GF-D8 (cell line): Measurements from ENCODE around the gene CFAP300.
A peak's percentile ranks its signal among the peaks of the same experiment; 100 is the strongest.

Experiments used
- DNase-seq: peaks from one replicate; lab custom pipeline; 2025; lab: John Stamatoyannopoulos, UW

CFAP300 gene

DNA sequence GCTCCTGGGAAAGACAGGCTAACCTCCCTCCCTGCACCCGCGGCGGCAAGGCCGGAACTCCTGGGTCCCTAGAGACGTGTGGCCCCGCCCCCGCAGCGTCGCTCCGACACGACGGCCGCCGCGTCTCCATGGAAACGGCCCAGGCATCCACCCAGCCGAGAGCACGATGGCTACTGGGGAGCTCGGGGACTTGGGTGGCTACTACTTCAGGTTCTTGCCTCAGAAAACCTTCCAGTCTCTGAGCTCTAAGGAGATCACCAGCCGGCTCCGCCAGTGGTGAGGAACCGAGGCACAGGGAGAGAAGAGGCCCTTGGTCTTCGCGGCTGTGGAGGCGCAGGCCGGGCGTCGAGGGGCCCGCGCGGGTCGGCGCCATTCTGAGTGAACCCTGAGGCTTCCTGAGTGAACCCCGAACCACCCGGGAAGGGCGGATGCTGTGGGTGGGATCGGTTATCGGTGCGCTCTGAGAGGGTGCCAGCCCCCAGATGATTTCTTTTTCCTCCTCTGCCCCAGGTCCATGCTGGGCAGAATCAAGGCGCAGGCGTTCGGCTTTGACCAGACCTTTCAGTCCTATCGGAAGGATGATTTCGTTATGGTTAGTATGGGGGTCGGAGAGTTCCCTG lies at the start of gene CFAP300:
Gene CFAP300, plus strand, starts transcription at position 133 of the 620 bp plus-strand sequence. Its CDS starts 34 bp downstream, at position 167.
- no peak for DNase-seq

DNA sequence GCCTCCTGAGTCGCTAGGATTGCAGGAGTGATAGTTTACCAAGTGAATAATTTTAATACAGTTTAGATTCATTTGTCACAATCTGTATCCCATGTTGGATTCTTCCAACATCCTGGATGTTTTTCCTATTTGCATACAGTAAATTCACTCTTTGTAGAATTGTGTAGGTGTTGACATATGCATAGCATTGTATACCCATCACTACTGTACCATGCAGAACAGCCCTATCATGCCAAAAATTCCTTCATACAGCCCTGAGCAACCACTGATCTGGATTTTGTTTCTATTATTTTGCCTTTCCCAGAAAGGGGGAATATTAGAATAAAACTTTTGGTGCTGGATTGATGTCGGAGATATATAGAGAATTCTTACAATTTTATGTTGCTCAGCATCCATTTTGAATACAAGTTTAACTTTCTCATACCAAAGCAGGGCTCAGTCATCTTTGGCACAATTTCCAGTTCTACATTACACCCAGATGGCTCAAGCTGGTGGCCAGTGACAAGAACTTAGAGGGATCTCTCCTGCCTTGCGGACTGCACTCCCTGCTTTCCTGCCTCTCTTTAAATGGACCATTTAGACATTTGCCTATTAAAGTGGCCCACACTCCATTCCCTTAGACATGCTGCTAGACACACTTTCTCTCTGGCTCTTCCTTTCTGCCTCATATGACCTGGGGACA lies 45.4 kb upstream of the CFAP300 start:
- no peak for DNase-seq

DNA sequence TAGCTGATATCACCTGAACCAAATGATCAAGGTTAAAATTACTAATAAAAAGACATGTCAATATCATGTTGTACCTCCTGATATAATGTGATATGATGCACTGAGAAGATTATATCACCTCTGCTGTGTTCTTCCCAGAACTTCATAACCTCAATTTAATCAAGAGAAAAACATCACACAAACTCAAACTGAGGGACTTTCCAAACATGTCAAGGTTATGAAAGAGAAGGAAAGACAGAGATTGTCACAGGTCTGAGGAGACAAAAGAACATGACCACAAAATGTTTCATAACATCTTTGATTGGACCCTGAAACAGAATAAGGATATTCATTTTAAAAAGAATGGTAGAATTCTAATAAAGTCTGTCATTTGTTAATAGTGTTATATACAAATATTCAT lies 43.0 kb upstream of the CFAP300 start:
- DNase-seq, result no peak

DNA sequence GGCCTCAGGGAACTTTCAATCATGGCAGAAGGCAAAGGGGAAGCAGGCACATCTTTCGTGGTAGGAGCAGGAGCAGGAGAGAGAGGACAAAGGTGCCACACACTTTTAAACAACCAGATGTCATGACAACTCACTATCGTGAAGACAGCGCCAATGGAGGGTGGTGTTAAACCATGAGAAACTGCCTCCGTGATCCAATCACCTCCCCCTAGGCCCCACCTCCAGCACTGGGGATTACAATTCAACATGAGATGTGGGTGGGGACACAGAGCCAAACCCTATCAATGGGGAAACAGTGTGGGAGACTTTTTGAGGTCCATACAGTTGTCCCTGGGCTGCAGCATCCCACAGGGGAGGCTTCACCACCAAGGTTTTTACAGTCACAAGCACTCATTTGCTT lies 41.9 kb upstream of the CFAP300 start:
- no peak for DNase-seq

DNA sequence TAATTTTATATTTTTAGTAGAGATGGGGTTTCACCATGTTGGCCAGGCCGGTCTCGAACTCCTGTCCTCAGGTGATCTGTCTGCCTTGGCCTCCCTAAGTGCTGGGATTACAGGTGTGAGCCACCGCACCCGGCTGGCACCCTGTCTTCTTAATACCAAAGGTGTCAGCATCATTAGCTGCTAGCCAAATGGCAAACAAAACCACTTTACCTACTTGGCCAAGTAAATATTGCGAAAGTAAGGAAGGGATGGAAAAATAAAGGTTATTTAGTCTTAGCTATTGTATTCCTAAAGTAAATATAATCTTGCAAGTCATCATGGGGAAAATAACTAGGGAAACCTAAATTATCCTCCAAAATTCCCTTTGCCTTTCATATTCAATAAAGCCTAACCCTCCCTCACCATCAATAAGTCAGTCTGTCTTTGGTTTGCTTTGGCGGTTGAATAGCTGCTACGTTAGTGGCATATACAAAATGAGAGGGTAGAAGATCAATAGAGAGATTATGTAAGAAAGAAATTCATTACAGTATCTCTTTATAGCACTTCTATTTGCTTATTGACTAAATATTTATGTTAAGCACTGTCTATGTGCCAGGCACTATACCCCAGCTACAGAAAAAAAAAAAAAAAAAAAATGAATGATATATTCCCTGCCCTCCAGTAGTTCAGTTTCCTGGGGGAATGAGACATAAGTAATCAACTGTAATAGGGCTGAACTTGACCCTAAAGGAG lies 40.2 kb upstream of the CFAP300 start:
- DNase-seq, result no peak

DNA sequence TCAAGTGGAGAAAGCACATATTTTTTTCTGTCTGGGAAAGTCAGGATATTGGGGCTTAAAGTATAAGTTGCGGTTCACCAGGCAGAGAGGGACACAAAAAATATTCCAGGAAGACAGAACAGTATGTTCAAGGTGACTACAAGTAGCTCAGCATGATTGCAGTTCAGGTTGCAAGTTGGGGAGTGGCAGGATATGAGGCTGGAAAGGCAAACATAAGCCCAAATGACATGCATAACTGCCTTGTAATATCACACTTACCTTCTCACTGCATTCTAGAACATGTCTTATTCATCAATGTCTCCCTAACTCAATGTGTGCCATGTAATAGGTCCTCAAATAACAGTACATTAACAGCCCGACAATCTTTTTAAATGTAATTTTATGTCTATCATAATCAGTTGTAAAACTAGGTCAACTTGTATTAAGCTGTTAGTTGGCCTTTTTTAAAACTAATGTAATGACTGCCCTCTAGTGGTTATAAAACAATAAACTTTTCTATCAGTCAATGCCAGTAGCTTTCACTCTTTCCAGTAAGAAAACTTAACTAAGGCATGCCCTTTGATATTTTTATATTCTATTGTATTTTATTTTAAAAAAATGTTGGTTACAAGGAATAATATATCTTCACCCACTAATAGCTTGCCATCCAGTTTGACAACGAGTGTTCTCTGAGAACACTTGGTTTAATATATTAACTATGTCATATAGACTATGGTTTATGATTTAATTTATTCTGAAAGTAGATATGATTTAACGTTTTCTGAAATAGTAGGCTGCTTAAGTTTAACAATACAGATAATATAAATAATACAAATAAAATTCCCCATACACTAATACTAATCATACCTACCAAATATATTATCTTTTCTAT lies 39.4 kb upstream of the CFAP300 start:
- DNase-seq, result peak; percentile 53

DNA sequence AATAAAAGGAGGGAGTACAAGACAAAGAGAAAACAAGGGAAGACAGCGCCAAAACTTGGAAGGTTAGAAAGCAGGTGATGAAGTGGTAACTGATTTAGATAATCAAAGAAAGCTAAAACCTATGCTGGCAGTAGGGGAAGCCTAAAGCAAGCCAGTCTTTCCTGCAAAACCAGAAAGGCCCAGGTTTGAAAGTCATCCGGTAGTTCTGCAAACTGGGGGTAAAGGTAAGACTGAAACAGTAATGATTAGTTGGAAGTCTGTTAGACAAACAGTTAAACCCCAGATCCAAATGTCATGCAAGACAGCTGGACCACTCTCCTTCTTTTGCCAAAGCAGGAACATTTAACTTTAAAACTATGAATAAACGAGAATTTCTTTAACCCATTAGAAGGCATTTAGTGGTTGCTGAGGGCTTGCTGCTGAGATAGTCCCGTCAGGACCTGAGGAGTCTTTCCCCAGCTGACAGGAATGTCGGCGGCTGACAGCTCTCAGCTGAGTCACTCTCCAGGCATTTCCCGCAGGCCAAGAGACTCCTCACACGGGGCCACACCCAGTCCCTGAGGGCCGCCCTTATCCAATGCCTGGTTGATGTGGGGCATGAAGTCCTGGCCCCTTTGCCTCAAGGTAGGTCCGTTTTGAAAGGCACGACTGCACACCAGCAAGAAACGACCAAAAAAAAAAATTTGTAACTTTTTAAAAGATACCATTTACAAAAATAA lies 36.3 kb upstream of the CFAP300 start:
- DNase-seq, result no peak

DNA sequence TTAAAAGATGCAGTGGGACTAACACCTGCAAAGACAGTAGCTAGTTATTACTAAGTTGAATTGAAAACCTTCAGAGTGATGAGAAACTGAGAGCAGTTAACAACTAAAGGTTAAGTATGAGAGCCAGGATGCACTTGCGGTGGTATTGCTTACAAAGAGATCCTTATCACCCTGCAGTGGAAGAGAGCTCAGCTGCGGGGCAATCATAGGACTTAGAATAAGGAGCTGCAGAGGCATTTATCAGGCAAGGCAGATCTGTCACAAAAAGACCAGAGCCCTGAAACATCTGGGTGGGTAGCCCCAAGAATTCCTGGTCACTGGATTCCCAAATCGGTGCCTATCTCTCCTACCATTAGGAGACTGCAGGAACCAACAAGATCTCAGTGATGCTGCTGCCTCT lies 34.3 kb upstream of the CFAP300 start:
- DNase-seq, result no peak

DNA sequence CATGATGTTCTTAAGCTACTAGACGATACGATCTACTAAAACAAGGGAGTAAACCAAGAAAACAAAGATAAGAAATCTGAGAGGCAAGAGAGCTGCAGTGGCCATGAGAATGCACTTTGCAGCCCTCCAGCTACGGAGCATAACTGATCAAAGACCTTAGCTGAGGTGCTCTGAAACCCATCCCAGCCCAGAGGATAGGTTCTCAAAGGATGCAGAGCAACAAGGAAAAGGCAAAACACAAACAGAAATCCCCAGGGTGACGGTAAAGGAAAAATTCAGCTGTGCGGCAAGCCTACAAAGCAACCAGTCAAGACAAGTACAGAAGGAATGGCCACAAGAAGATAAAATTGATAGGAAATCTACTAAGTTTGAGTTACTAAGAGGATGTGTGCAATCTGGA lies 32.5 kb upstream of the CFAP300 start:
- DNase-seq, result no peak

DNA sequence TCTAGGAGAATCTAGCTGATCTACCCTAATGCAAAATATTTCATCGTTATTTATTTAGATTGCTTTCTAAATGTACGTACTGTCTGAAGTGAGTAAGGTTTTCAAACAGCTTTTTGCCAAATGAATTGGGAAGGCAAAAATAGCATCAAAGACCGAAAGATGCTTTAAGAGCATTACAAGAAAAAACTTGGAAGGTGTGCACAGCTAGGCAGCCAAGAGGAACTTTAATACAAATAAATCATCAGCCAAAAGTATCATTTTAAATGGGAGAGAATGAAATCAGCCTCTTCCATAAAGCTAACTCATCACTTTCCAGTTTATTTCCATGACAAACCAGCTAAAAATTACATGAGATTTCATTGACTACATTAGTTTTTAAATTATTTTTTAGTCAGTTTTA lies 30.2 kb upstream of the CFAP300 start:
- DNase-seq, result no peak

DNA sequence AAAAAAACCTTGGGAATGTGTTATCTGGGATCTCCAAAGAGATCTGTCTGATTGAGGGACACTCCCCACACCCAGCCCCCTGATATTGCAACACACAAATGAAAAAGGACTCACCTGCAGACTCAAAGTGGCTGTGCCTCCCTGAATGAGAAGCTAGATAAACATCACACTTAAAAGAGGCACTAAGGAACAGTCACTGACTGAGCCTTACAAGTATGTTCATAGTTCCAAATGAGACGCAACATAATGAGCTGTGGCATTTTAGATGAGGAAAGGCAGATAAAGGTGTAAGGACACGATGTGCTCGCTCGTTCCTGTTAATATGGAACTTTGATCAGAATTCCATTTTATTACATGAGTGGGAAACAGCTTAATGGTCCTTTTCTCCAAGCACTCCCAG lies 21.0 kb upstream of the CFAP300 start:
- DNase-seq, result no peak

DNA sequence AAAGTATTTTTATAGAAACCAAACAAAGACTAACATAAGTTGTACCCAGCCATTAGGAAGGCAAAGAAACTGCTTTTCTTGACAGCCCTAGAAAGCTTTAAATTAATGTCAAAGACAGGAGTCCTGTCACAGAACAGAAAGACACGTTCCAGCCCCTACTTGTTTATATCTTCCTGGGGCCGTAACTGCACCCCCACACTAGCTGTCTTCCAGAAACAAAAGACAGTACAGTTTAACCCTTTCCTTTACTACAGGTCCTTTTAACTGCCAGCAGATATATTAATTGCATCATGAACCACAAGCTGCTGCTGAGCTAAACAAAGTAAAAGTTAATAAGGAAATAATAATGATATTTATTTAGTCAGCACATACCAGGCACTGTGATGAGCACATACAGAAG lies 20.3 kb upstream of the CFAP300 start:
- no peak for DNase-seq

DNA sequence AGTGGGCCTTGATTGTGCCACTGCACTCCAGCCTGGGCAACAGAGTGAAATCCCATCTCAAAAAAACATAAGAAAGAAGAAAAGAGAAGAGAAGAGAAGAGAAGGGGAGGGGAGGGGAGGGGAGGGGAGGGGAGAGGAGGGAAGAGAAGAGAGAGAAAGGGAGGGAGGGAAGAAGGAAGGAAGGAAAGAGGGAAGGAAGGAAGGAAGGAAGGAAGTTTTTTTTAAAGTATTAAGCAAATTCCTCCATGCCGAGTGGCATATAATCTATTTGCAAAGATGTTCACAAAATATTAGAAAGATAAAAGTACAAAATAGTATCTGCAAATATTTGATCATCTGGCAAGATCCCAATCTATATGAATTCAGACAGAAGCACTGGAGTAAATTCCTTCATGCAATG lies 10.5 kb upstream of the CFAP300 start:
- DNase-seq, result no peak

DNA sequence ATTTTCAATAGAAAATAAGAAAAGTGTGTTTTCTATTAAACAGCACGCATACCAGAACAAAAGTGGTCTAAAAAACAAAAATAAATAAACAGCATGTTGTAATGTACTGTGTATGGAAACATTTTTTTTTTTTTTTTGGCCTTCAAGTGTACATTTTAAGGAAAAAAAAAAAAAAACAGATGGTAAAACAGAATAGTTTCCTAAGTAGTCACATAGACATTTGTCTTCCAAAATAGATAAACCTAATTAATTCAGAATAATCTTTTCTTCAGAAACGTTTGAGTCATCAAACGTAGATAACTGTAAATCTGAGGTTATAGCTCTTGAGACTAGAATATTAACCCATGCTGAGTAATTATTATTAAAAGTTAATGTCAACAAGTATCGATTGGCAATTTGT lies 396 bp upstream of the CFAP300 start:
- no peak for DNase-seq

DNA sequence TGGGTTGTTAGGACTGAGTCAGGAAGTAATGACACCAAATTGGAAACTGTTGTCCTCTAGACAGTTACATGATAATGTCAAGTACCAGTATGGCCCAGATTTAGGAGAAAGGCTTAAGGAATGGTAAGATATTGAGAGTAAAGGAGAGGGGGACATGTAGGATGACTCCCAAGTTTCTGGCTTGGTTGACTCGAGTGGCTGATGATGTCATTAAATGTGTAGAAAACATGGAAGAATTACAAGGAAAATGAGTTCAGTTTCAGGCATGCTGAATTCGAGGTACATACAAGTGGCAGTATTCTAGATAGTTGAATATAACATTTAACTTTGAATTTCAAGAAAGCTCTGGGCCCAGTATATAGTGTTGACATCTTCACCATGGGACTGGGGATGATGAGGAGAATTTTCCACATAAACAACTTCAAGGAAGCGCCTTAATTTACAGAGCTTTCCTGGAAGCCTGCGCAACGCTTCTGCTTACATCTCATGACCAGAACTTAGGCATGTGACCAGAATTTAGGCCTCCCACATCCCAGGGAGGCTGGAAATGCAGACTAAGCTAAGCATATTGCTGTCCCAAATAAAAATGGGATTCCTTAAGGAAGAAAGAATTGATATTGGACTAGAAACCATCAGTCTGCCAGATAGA lies 3.8 kb downstream of the CFAP300 start:
- no peak for DNase-seq

DNA sequence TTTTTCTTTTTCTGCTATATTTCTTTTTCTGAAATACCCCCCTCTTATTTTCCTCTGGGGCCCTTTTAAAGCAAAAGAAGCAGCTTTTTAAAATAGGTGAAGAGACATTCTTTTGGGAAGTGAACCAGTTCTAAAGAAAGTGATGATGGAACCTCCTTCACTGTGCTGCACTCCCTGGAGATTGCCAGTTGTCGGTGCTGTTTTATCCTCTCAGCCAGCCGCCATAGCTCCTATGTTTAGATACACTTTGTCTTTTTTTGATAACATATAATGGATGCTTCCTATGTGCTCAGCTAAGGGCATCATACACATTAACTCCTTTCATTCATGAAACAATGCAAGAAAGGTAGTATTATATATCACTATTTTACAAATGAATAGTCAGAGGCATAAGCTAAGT lies 14.0 kb downstream of the CFAP300 start:
- DNase-seq, result no peak

DNA sequence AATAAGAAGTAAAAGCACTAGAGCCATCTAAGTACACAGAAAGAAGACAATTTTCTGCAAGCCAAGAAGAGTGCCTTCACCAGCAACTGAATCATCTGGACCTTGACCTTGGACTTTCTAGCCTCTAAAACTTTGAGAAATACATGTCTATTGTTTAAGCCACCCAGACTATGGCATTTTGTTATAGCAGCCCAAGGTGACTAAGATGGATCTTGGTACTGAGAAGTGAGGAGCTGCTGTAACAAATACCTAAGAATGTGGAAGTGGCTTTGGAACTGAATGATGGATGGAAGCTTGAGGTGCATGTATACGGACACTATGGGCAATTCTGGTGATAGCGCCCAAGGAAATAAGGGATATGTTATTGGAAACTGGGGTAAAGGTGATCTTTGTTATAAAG lies 14.9 kb downstream of the CFAP300 start:
- no peak for DNase-seq

DNA sequence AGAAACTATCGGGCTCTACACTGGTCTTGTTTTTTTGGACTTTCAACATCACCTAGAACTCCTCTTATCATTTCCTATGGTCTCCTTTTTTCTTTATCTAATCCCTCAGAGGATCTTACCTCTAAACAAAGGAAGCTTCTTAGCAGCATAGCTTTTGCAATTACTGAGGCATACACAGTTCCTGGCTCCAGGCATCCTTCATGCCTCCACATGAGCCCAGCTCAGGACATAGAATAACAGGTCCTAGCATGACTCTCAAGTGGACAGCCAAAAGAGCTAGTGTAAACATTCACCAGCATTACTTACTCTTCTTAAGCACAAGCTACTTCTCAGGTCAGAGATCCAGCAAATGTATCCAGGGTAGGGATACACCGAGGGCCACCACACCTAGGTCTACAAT lies 17.1 kb downstream of the CFAP300 start:
- DNase-seq, result no peak

DNA sequence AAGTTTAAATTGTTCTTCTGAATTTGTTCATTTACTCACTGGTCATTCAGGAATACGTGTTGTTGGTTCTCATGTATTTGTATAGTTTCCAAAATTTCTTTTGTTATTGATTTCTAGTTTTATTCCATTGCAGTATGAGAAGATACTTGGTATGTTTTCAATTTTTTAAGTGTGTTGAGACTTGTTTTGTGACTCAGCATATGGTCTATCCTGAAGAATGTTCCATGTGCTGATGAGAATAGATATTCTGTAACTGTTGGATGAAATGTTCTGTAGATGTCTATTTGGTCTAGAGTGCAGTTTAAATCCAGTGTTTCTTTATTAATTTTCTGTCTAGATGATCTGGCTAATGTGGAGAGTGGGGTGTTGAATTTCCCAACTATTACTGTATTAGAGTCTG lies 23.5 kb downstream of the CFAP300 start:
- DNase-seq, result no peak

DNA sequence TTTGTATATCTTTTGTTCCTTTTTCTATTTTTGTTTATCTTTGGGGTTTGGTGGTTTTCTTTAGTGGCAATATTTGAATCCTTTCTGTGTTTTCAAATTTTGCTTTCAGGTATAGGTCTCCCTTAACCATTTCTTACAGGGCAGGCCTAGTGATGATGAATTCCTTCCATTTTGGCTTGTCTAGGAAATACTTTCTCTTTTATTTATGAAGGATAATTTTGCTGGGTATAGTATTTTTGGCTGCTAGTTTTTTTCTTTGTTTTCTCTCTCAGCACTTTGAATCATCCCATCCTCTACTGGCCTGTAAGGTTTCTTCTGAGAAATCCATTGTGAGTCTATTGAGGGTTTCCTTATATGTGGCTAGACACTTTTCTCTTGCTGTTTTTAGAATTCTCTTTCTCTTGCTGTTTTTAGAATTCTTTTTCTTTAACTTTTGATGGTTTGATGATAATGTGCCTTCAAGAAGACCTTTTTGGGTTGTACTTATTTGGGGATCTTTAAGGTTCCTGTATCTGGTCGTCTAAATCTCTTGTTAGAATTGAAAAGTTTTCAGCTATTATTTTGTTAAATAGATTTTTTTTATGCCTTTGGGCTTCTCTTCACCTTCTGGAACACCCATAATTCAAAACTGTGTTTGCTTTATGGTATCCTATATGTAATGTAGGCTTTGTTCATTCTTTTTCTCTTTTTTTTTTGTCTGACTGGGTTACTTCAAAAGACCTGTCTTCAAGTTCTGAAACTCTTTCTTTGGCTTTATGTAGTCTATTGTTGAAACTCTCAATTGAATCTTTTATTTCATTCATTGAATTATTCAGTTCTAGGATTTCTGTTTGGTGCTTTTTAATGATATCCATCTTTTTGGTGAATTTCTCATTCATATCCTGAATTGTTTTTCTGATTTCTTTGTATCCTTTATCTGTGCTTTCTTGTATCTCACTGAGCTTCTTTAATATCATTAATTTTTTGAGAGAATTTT lies 24.5 kb downstream of the CFAP300 start:
- no peak for DNase-seq
